Hepatocyte (in vitro differentiated cells): ENCODE data around the gene ADAM15.

ENCODE experiments used
- EZH2 ChIP-seq: fragments of 200-600 bp; sonication (generic); IDR thresholded peaks from 2 replicates; pipeline ENCODE4 v1.6.1; 2016; ENCODE audit warnings: antibody characterized with exemption, mild to moderate bottlenecking, borderline replicate concordance
- TF ChIP-seq, protein P1 (sequence below): fragments of 200-600 bp; sonication (generic); IDR thresholded peaks from 2 replicates; pipeline ENCODE4 v1.5.1; 2016; ENCODE audit warnings: antibody characterized with exemption, mild to moderate bottlenecking; ENCODE audit not compliant: poor library complexity

GRCh38 chr1:155019377-155020245, 31.5 kb upstream of the ADAM15 start:
- TF ChIP-seq, protein P1, sequence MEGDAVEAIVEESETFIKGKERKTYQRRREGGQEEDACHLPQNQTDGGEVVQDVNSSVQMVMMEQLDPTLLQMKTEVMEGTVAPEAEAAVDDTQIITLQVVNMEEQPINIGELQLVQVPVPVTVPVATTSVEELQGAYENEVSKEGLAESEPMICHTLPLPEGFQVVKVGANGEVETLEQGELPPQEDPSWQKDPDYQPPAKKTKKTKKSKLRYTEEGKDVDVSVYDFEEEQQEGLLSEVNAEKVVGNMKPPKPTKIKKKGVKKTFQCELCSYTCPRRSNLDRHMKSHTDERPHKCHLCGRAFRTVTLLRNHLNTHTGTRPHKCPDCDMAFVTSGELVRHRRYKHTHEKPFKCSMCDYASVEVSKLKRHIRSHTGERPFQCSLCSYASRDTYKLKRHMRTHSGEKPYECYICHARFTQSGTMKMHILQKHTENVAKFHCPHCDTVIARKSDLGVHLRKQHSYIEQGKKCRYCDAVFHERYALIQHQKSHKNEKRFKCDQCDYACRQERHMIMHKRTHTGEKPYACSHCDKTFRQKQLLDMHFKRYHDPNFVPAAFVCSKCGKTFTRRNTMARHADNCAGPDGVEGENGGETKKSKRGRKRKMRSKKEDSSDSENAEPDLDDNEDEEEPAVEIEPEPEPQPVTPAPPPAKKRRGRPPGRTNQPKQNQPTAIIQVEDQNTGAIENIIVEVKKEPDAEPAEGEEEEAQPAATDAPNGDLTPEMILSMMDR = no peak
- no peak for TF ChIP-seq EZH2
